ENCODE measurements around the gene LDB2.

DNA sequence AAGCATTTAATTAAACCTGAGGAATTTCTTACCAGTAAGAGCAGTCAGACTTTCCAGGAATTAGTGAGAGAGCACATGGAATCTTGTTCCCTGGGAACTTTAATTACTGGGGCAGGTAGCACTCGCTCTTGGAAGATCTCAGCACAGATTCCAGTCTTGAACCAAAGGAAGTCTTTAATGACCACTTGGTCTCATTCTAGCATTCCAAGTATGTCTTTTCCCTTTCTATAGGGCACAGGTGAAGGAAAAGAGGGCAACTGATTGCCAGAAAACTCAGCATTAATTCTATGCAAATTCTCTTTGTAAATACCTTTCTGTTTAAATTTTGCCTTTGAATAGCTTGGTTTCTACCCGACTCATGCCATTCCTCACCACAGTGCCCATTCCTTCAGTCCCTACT lies 236.6 kb downstream of the LDB2 start:
- TF ChIP-seq EZH2 (optimal IDR thresholded peaks at IDR 0.05; ENCODE audit: low read depth, low read length), result no peak
- TF ChIP-seq, protein P1, sequence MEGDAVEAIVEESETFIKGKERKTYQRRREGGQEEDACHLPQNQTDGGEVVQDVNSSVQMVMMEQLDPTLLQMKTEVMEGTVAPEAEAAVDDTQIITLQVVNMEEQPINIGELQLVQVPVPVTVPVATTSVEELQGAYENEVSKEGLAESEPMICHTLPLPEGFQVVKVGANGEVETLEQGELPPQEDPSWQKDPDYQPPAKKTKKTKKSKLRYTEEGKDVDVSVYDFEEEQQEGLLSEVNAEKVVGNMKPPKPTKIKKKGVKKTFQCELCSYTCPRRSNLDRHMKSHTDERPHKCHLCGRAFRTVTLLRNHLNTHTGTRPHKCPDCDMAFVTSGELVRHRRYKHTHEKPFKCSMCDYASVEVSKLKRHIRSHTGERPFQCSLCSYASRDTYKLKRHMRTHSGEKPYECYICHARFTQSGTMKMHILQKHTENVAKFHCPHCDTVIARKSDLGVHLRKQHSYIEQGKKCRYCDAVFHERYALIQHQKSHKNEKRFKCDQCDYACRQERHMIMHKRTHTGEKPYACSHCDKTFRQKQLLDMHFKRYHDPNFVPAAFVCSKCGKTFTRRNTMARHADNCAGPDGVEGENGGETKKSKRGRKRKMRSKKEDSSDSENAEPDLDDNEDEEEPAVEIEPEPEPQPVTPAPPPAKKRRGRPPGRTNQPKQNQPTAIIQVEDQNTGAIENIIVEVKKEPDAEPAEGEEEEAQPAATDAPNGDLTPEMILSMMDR (IDR thresholded peaks at IDR 0.05; ENCODE audit: low read length), result no peak

Measured in MM.1S (cell line).